GM12873 (cell line): Measurements from ENCODE around the gene DMBX1.
A peak's percentile ranks its signal among the peaks of the same experiment; 100 is the strongest.

Experiments used
- CTCF ChIP-seq: IDR thresholded peaks from 2 replicates; pipeline ENCODE4 v1.5.1; 2012; ENCODE audit warnings: low read depth, mild to moderate bottlenecking, moderate library complexity, low read length, control low read depth; ENCODE audit not compliant: insufficient read depth; ENCODE audit errors: missing control alignments

Gene DMBX1

DNA sequence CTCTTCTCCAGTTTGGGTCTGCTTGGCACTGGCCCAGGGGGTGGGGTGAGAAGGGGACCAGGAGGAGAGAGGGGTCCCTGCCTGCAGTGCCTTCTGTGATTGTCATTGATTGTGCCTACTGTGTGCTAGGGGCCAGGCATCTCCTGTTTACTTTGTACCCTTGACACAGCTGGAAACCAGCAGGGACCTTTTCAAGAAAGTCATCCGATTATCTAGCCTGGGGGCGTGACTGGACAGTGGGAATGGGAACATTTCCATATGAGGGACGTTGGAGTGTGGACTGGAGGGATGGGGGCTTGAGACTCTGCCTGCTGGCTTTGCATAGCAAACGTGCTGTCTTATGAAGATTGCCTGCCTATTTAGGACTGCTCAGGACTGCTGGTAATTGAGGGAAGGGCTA, 19.8 kb upstream of the DMBX1 start:
- TF ChIP-seq CTCF = no peak

DNA sequence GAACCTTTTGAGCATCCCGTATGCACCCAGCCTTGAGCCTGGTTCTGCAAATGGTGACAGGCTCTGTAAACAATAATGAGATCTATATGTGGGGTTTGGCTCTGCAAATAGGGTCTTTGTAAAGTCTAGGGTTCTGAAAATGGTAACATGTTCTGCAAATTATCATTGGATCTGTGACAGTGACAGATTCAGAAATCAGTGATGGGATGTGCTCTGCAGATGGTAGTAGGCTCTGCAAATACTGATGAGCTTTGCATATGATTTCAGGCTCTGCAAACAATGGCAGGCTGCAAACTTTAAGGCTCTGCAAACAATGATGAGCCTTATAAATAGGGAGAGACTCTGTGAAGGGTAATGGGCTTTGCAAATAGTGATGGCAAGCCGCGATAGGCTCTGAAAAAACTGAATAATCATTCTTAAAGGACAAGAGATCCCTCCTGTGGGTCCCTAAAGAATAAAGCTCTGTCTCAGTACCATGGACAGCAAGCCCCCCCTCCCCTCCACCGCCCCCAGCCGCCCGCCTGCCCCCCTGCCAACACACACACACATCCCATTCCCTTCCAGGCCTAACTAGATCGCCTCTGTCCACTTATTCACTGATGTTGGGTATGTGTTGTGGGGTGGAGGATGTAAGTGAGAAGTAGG, 17.7 kb upstream of the DMBX1 start:
- no peak for TF ChIP-seq CTCF

GRCh38 chr1:46472498-46473181, 17.0 kb upstream of the DMBX1 start:
- TF ChIP-seq CTCF = no peak

DNA sequence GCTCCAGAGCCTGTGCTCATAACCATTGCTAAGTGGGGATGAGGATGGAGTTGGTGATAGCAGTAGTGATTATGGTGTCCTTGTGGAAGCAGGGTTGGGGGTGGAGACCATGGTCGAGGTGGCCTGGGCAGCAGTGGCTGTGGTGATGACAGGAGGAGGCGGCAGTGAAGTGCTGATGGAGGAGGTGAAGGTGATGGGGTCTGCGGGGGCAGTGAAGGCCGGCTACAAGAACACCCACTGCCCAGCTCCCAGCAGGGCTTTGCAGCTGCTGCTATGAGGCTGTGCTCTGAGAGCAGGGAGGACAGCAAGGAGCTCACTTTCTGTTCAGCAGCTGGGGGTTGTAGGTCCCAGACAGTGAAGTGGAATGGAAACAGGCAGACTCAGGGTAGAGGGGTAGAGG, 15.6 kb upstream of the DMBX1 start:
- no peak for TF ChIP-seq CTCF

DNA sequence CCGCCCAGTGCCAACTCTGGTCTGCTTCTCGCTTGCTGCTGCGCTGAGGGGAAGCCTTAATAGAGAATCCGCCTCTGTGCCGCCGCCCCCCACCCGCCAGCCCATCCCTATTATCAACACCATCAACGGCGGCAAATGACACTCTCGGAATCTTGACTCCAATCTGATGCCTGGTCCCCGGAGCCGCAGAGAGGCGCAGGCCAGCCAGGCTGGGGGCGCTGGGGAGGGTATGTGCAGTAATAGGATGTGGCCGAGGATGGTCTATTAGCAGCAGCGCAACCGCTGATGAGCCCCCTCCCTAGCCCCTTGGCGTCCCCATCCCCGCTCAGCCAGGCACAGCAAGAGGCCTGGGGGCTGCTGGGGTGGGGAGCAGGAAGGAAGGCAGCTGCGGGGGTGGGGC, 15.1 kb upstream of the DMBX1 start:
- TF ChIP-seq CTCF = no peak

DNA sequence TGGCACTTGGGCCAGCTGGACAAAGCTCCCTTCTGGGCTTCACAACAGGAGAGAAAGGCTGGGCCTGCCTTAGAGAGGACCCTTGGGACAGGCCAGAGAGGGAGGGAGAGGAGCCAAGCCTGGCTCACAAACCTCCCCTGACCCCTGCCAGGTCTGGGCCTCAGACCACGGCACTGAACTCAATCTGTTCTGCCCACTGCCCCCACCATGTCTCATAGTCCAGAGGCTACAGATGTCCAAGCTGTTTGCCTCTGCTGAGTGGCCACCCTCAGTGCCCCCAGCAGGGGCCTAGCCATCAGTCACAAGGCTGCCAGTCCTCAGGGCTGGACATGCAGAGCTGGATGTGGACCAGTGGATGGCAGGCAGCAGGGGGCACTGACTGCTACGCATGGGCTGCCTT, 13.0 kb upstream of the DMBX1 start:
- no peak for TF ChIP-seq CTCF

GRCh38 chr1:46477153-46477929, 12.3 kb upstream of the DMBX1 start:
- peak; percentile 97 for TF ChIP-seq CTCF
